Choroid plexus epithelial cell (primary cell): ENCODE results near the gene KCNMB4.

ENCODE experiments used
- DNase-seq: peaks from one replicate; pipeline ENCODE4 v3.0.0-alpha.2; 2010; ENCODE audit warnings: low read depth
- H3K4me3 ChIP-seq: 2 replicates; pipeline ENCODE4 v1.5.1; 2011; ENCODE audit warnings: low read depth, mild to moderate bottlenecking, control low read depth, low read length, moderate library complexity
- TF ChIP-seq, protein P1 (sequence below): conservative IDR thresholded peaks from 2 replicates; pipeline ENCODE4 v1.5.1; 2011; ENCODE audit warnings: low read depth, mild to moderate bottlenecking, control low read depth, inconsistent platforms, low read length, moderate library complexity

Gene KCNMB4

DNA sequence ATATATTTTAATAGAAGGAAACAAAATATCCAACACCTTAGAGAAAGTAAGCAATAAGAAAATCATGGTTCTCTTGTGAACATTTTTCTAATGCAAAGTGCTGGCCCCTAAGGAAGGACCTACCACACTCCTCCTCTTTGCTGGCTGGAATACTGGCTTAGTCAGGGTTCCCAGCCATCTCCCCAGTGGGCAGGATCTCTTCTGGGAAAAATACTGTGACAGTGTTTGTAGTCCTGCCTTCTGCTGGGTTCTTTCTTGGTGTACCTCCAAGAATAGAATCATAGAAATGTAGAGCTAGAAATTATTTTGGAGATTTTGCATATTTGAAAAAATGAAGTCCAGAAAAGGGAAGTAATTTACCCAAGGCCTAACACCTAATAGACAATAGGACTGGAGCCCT is 31.9 kb downstream of the KCNMB4 start:
- DNase-seq = no peak
- TF ChIP-seq, protein P1, sequence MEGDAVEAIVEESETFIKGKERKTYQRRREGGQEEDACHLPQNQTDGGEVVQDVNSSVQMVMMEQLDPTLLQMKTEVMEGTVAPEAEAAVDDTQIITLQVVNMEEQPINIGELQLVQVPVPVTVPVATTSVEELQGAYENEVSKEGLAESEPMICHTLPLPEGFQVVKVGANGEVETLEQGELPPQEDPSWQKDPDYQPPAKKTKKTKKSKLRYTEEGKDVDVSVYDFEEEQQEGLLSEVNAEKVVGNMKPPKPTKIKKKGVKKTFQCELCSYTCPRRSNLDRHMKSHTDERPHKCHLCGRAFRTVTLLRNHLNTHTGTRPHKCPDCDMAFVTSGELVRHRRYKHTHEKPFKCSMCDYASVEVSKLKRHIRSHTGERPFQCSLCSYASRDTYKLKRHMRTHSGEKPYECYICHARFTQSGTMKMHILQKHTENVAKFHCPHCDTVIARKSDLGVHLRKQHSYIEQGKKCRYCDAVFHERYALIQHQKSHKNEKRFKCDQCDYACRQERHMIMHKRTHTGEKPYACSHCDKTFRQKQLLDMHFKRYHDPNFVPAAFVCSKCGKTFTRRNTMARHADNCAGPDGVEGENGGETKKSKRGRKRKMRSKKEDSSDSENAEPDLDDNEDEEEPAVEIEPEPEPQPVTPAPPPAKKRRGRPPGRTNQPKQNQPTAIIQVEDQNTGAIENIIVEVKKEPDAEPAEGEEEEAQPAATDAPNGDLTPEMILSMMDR = no peak
- no peak overlapping the region for H3K4me3 ChIP-seq

- H3K4me3 ChIP-seq = no peak overlapping the region
- TF ChIP-seq, protein P1 = no peak
- DNase-seq = no peak
These were observed 32.8 kb downstream of the KCNMB4 start for GRCh38 chr12:70398862-70399261.

DNA sequence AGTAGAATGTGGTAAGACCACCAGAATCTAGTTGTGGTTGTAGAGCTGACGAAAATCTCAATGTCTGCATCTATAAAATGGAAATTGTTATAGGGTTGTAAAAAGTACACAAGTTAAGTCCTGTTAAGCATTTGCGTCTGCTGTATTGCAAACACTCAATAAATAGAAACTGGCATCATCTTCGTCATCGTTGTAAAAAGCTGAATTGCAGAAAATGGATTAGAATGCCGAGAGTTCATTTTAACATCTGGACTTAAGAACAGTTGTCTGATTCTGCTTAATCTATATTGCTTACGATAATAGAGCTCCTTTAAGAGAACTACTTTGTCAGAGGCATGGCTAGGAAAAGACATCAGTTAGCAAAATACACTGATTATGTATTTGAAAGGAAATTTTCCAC is 33.2 kb downstream of the KCNMB4 start:
- TF ChIP-seq, protein P1 = no peak
- no peak overlapping the region for H3K4me3 ChIP-seq
- DNase-seq = no peak

DNA sequence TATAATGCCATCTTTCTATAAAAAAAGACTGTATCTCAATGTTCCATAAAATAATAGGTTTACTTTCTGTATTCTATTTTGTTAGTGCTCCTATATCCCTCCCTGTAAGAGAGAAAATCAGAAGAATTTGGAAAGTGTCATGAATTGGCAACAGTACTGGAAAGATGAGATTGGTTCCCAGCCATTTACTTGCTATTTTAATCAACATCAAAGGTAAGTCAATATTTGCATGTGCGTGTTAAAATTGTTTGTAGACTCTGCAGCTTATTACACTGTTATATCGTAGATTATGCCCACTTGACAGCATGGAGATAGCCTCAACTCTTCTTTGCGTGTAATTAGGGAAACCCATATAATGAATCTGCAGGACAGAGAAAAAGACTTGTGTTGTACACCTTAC is 34.0 kb downstream of the KCNMB4 start:
- no peak overlapping the region for H3K4me3 ChIP-seq
- no peak for DNase-seq
- TF ChIP-seq, protein P1 = no peak

GRCh38 chr12:70402597-70402996 is 36.5 kb downstream of the KCNMB4 start:
- no peak overlapping the region for H3K4me3 ChIP-seq
- peak; percentile 9 for DNase-seq
- TF ChIP-seq, protein P1 = peak; percentile 14

- H3K4me3 ChIP-seq = no peak overlapping the region
- DNase-seq = no peak
- TF ChIP-seq, protein P1 = no peak
These were observed 37.7 kb downstream of the KCNMB4 start for GRCh38 chr12:70403826-70404225.

- no peak overlapping the region for H3K4me3 ChIP-seq
- DNase-seq = no peak
- TF ChIP-seq, protein P1 = no peak
These were observed 42.1 kb downstream of the KCNMB4 start for GRCh38 chr12:70408004-70408790.
